Suprapubic skin (tissue), 4 donors: Measurements from ENCODE around the gene NUP93. TPM values are rescaled to one million over a fixed set of nuclear protein-coding genes. Genes with fewer than 3 reads are reported as not detected.

Source experiments
- DNase-seq, 2 donors: peaks; one replicate each; pipeline ENCODE4 v3.0.0-alpha.2; 2019; ENCODE audit warnings: low spot score in 2 of 2
- H3K27ac ChIP-seq: fragments of 200-600 bp; sonication (generic); one replicate; pipeline ENCODE4 v1.5.1; 2019
- H3K27me3 ChIP-seq: fragments of 200-600 bp; sonication (generic); one replicate; pipeline ENCODE4 v1.5.1; 2019
- H3K36me3 ChIP-seq: fragments of 200-600 bp; sonication (generic); one replicate; pipeline ENCODE4 v1.5.1; 2019
- H3K4me1 ChIP-seq: fragments of 200-600 bp; sonication (generic); one replicate; pipeline ENCODE4 v1.5.1; 2019
- H3K4me3 ChIP-seq: fragments of 200-600 bp; sonication (generic); one replicate; pipeline ENCODE4 v1.5.1; 2019; ENCODE audit warnings: mild to moderate bottlenecking
- H3K9me3 ChIP-seq: fragments of 200-600 bp; sonication (generic); one replicate; pipeline ENCODE4 v1.5.1; 2019
- CTCF ChIP-seq, 2 donors: fragments of 200-600 bp in 1 of 2; fragments of 450-650 bp in 1 of 2; sonication (generic) in 1 of 2; IDR thresholded peaks; one replicate each; pipeline ENCODE4 v1.5.1; 2016 to 2019; ENCODE audit warnings: antibody characterized with exemption in 2 of 2, mild to moderate bottlenecking in 1 of 2, moderate library complexity in 1 of 2
- EP300 ChIP-seq: sonication (generic); formaldehyde crosslinking; IDR thresholded peaks from one replicate; pipeline ENCODE4 v1.6.1; 2017; ENCODE audit warnings: antibody characterized with exemption
- POLR2A ChIP-seq, 2 donors: fragments of 450-650 bp; IDR thresholded peaks; one replicate each; pipeline ENCODE4 v1.6.1; 2017; ENCODE audit warnings: antibody characterized with exemption in 2 of 2, mild to moderate bottlenecking in 2 of 2, moderate library complexity in 2 of 2
- POLR2AphosphoS5 ChIP-seq, 3 donors: sonication (generic); formaldehyde crosslinking; IDR thresholded peaks; one replicate each; pipeline ENCODE4 v1.6.1; 2017; ENCODE audit warnings: antibody characterized with exemption in 3 of 3
- WGBS: methylation state at CpG from one replicate; pipeline ENCODE4 v1.1.5; 2018; 5-methylcytosine and 5-hydroxymethylcytosine counted together
- total RNA-seq, 4 donors: library from RNA; depleted of rRNA; stranded (reverse); fragments of >200 nt; gene quantifications; one replicate each; pipeline ENCODE4 v1.1.0, GENCODE V29; 2016

The NUP93 gene
- total RNA-seq, 4 donors from 2014 or later = 27.9 to 56.6 (median 44.1) TPM

GRCh38 chr16:56777001-56777400 lies 47.1 kb downstream of the NUP93 start:
- peaks cover 42% of the 10 kb centered on the region for H3K4me1 ChIP-seq
- no peak for DNase-seq

GRCh38 chr16:56777482-56777881 lies 47.6 kb downstream of the NUP93 start:
- peaks cover 38% of the 10 kb centered on the region for H3K4me1 ChIP-seq
- 50% methylated on average over 5 of the region's 5 CpGs for WGBS
- TF ChIP-seq POLR2A (IDR thresholded peaks at IDR 0.05) (no peak), CTCF (IDR thresholded peaks at IDR 0.05) (no peak), POLR2AphosphoS5 (IDR thresholded peaks at IDR 0.05) (no peak), EP300 (no peak)
- no peak overlapping the region for H3K4me3 ChIP-seq
- H3K27me3 ChIP-seq = no peaks in the 10 kb centered on the region
- no peak for DNase-seq
- no peaks in the 10 kb centered on the region for H3K36me3 ChIP-seq
- H3K27ac ChIP-seq = no peak overlapping the region
- no peaks in the 10 kb centered on the region for H3K9me3 ChIP-seq

More at GRCh38 chr16:56777001-56777400, 47.1 kb downstream of the NUP93 start:
- 62% methylated on average over 5 of the region's 5 CpGs for WGBS
- Histone ChIP-seq H3K36me3 (no peaks in the 10 kb centered on the region), H3K4me3 (no peak overlapping the region), H3K27me3 (no peaks in the 10 kb centered on the region), H3K9me3 (no peaks in the 10 kb centered on the region), H3K27ac (no peak overlapping the region)
- no peak for TF ChIP-seq POLR2AphosphoS5 (IDR thresholded peaks at IDR 0.05)
- no peak for TF ChIP-seq POLR2A (IDR thresholded peaks at IDR 0.05)
- TF ChIP-seq EP300 = no peak

GRCh38 chr16:56779906-56780305 lies 50.0 kb downstream of the NUP93 start:
- no peak for DNase-seq
- no peaks in the 10 kb centered on the region for H3K36me3 ChIP-seq
- 74% methylated on average over 1 of the region's 1 CpG for WGBS
- H3K27me3 ChIP-seq = no peaks in the 10 kb centered on the region
- no peak for TF ChIP-seq CTCF (IDR thresholded peaks at IDR 0.05)
- TF ChIP-seq EP300 = no peak
- H3K4me1 ChIP-seq = peaks cover 28% of the 10 kb centered on the region
- H3K9me3 ChIP-seq = no peaks in the 10 kb centered on the region
- H3K4me3 ChIP-seq = no peak overlapping the region
- no peak overlapping the region for H3K27ac ChIP-seq

- no peak overlapping the region for H3K27ac ChIP-seq
- H3K4me1 ChIP-seq = peaks cover 24% of the 10 kb centered on the region
- H3K4me3 ChIP-seq = no peak overlapping the region
- no peak for TF ChIP-seq CTCF (IDR thresholded peaks at IDR 0.05)
- TF ChIP-seq POLR2A (IDR thresholded peaks at IDR 0.05) = no peak
- no peak for TF ChIP-seq EP300
- TF ChIP-seq POLR2AphosphoS5 (IDR thresholded peaks at IDR 0.05) = no peak
- H3K9me3 ChIP-seq = no peaks in the 10 kb centered on the region
- no peak for DNase-seq
- no peaks in the 10 kb centered on the region for H3K36me3 ChIP-seq
- 91% methylated on average over 3 of the region's 3 CpGs for WGBS
- no peaks in the 10 kb centered on the region for H3K27me3 ChIP-seq
Observed at GRCh38 chr16:56780646-56781045, 50.7 kb downstream of the NUP93 start.

- Histone ChIP-seq H3K4me1 (peaks cover 15% of the 10 kb centered on the region), H3K9me3 (no peaks in the 10 kb centered on the region), H3K4me3 (no peak overlapping the region), H3K27me3 (no peaks in the 10 kb centered on the region), H3K27ac (no peak overlapping the region), H3K36me3 (no peaks in the 10 kb centered on the region)
- TF ChIP-seq EP300 (no peak), POLR2A (IDR thresholded peaks at IDR 0.05) (no peak), POLR2AphosphoS5 (IDR thresholded peaks at IDR 0.05) (no peak), CTCF (IDR thresholded peaks at IDR 0.05) (no peak)
- DNase-seq = no peak
- 87% methylated on average over 6 of the region's 6 CpGs for WGBS
Observed at GRCh38 chr16:56781528-56781961, 51.6 kb downstream of the NUP93 start.

- no peaks in the 10 kb centered on the region for H3K36me3 ChIP-seq
- 84% methylated on average over 5 of the region's 5 CpGs for WGBS
- no peaks in the 10 kb centered on the region for H3K9me3 ChIP-seq
- no peak for TF ChIP-seq POLR2A (IDR thresholded peaks at IDR 0.05)
- no peaks in the 10 kb centered on the region for H3K4me1 ChIP-seq
- H3K27ac ChIP-seq = no peak overlapping the region
- H3K27me3 ChIP-seq = no peaks in the 10 kb centered on the region
- no peak for DNase-seq
- no peak overlapping the region for H3K4me3 ChIP-seq
Observed at GRCh38 chr16:56783344-56783743, 53.4 kb downstream of the NUP93 start.
